SH-SY5Y (cell line): ENCODE measurements around the gene TRIM66.

Experiments
- GATA2 ChIP-seq: IDR thresholded peaks from 2 replicates; pipeline ENCODE4 v1.6.1; 2011; ENCODE audit warnings: mild to moderate bottlenecking, low read depth, low read length
- GATA3 ChIP-seq: IDR thresholded peaks from 2 replicates; pipeline ENCODE4 v1.6.1; 2011; ENCODE audit warnings: low read depth, mild to moderate bottlenecking, low read length, moderate library complexity

GRCh38 chr11:8730697-8731020 is 48.2 kb upstream of the TRIM66 start:
- TF ChIP-seq GATA3 (no peak), GATA2 (no peak)
